Lower lobe of right lung (tissue), 2 donors: ENCODE data around the gene CITED4. TPM values are rescaled to one million over a fixed set of nuclear protein-coding genes. Genes with fewer than 3 reads are reported as not detected.
"Not testable (repeated sequence)": the region's sequence is repeated elsewhere in the genome, so short reads cannot be mapped to it uniquely, and the experiment has no call there.

ENCODE experiments used
- ATAC-seq, 2 donors: fragments of 200-7000 bp; cut with Tn5 transposase; one replicate each; pipeline ENCODE4 v1.9.1; 2020 to 2022; ENCODE audit warnings: mild to moderate bottlenecking in 2 of 2, moderate library complexity in 2 of 2
- DNase-seq: peaks from one replicate; pipeline ENCODE4 v3.0.0-alpha.2; 2020
- H3K27ac ChIP-seq: fragments of 200-600 bp; one replicate; pipeline ENCODE4 v1.8.0; 2022
- H3K27me3 ChIP-seq: fragments of 200-600 bp; one replicate; pipeline ENCODE4 v1.8.0; 2022; ENCODE audit warnings: low read depth
- H3K36me3 ChIP-seq: fragments of 200-600 bp; one replicate; pipeline ENCODE4 v1.8.0; 2022; ENCODE audit warnings: mild to moderate bottlenecking
- H3K4me1 ChIP-seq: fragments of 200-600 bp; one replicate; pipeline ENCODE4 v1.8.0; 2022
- H3K4me3 ChIP-seq: fragments of 200-600 bp; one replicate; pipeline ENCODE4 v1.8.0; 2022; ENCODE audit warnings: mild to moderate bottlenecking
- H3K9me3 ChIP-seq: fragments of 200-600 bp; one replicate; pipeline ENCODE4 v1.8.0; 2022
- intact Hi-C: fragments of 100-400 bp; cut with DNase I; formaldehyde crosslinking; loops from one replicate; pipeline ENCODE4 v1.11.0; 2022
- total RNA-seq: library from RNA; stranded (reverse); fragmentation: NEBNext Ultra II Directional; extraction: Animal tissue kit (Norgen Biotek cat#: 25700); gene quantifications from one replicate; pipeline ENCODE4 v1.2.1, GENCODE V29; 2021
- TF ChIP-seq, protein P1 (sequence below): fragments of 200-600 bp; IDR thresholded peaks from one replicate; pipeline ENCODE4 v1.8.0; 2022; ENCODE audit warnings: antibody characterized with exemption, mild to moderate bottlenecking
- donor health status: DM: no; HTN: yes; CAD: no; lungs with severe emphysema.

The CITED4 gene
- total RNA-seq, 1 donor from 2014 or later = 13.9 TPM

DNA sequence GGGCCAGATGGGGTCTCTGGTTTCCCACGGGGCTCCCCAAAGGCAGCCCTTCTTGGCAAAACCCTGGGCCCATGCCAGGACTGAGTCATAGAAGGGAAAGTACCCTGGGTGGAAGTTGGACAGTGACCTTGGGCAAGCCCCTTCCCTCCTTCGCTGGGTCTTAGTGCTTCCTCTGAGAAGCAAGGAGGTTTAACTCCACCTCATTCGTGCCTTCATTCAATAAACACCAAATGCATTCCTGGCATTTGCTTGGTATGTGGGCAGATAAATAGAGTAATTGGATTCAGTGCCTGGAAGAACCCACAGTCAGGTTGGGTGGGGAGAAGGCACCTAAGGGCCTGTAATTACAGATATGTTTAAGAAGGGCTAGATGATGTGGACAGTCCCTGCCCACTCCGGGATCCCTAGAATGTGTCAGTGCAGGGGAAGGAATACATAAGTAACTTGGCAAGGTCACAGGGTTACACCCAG lies 36.3 kb upstream of the CITED4 start:
- Histone ChIP-seq H3K9me3 (peaks cover 19% of the 10 kb centered on the region), H3K4me1 (peaks cover 17% of the 10 kb centered on the region), H3K27me3 (no peaks in the 10 kb centered on the region), H3K36me3 (no peaks in the 10 kb centered on the region), H3K4me3 (no peak overlapping the region), H3K27ac (no peak overlapping the region)
- ATAC-seq (peak; percentile 14 to 42), DNase-seq (no peak)
- TF ChIP-seq, protein P1, sequence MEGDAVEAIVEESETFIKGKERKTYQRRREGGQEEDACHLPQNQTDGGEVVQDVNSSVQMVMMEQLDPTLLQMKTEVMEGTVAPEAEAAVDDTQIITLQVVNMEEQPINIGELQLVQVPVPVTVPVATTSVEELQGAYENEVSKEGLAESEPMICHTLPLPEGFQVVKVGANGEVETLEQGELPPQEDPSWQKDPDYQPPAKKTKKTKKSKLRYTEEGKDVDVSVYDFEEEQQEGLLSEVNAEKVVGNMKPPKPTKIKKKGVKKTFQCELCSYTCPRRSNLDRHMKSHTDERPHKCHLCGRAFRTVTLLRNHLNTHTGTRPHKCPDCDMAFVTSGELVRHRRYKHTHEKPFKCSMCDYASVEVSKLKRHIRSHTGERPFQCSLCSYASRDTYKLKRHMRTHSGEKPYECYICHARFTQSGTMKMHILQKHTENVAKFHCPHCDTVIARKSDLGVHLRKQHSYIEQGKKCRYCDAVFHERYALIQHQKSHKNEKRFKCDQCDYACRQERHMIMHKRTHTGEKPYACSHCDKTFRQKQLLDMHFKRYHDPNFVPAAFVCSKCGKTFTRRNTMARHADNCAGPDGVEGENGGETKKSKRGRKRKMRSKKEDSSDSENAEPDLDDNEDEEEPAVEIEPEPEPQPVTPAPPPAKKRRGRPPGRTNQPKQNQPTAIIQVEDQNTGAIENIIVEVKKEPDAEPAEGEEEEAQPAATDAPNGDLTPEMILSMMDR = no peak
- intact Hi-C loops = no loop called here

DNA sequence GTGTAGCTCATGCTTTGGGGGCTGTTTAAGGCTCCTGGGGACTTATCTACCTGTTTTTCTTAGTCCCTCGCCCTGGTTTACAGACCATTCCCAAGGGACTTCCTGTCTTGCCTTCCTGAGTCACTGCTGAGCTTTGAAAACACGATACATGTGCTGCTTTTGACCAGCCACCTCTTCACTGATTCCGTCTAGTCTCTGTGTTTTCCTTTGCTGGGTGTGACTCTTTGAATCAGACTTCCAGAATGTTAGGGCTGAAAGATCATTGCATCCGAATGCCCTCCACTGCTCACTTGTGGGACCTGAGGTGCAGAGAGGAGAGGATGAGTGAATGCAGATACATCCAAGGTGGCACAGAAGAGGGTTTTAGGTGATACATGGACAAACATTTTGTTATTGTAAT lies 35.4 kb upstream of the CITED4 start:
- DNase-seq = no peak
- H3K4me3 ChIP-seq = no peak overlapping the region
- H3K27me3 ChIP-seq = no peaks in the 10 kb centered on the region
- peaks cover 17% of the 10 kb centered on the region for H3K4me1 ChIP-seq
- no peak overlapping the region for H3K27ac ChIP-seq
- TF ChIP-seq, protein P1 = no peak
- no peaks in the 10 kb centered on the region for H3K36me3 ChIP-seq
- H3K9me3 ChIP-seq = peaks cover 19% of the 10 kb centered on the region
- ATAC-seq = no peak
- intact Hi-C loops = no loop called here

DNA sequence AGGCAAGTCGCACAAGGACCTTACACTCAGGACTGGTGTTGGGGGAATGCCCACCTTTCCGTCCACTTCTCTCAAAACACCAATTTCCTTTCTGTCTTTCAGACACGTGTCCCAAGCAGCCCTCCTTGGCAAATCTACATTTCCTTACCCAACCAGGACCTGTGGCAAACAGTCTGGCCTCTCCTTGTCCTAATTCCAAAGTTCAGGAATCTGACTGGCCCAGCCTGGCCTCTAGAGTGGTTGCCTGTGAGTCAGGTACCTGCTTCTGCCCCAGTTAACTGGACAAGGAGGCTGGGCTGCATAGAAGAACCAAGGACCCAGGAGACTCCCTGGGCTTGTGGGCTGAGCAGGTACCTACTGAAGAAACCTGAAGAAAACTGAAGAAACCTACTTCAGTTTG lies 34.3 kb upstream of the CITED4 start:
- H3K4me1 ChIP-seq = peaks cover 17% of the 10 kb centered on the region
- TF ChIP-seq, protein P1 = no peak
- no peak overlapping the region for H3K4me3 ChIP-seq
- intact Hi-C loops = no loop called here
- H3K27ac ChIP-seq = no peak overlapping the region
- ATAC-seq (peak; percentile 29 to 54), DNase-seq (no peak)
- no peaks in the 10 kb centered on the region for H3K27me3 ChIP-seq
- peaks cover 19% of the 10 kb centered on the region for H3K9me3 ChIP-seq
- H3K36me3 ChIP-seq = no peaks in the 10 kb centered on the region

DNA sequence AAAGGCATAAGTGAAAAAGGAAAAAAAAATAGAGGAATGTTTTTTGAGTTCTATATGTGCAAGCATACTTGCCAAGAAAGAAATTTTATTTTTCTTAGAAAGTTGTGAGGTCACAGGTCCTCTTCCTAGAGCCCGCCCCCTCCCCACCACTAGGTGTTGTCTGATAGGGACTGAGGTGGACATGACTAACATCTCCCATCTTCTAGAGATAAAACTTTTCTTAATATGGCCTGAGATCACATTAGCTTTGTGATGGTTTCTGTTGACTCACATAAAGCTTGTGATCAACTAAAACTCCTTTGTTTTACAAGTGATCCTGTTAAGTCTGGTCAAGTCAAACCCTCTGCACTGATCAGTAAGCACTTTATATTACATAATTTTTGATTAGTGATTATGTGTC lies 33.4 kb upstream of the CITED4 start:
- Histone ChIP-seq H3K36me3 (no peaks in the 10 kb centered on the region), H3K27me3 (no peaks in the 10 kb centered on the region), H3K4me3 (no peak overlapping the region), H3K4me1 (peaks cover 17% of the 10 kb centered on the region), H3K9me3 (peaks cover 19% of the 10 kb centered on the region), H3K27ac (no peak overlapping the region)
- ATAC-seq (no peak), DNase-seq (no peak)
- intact Hi-C loops = no loop called here
- TF ChIP-seq, protein P1 = no peak

DNA sequence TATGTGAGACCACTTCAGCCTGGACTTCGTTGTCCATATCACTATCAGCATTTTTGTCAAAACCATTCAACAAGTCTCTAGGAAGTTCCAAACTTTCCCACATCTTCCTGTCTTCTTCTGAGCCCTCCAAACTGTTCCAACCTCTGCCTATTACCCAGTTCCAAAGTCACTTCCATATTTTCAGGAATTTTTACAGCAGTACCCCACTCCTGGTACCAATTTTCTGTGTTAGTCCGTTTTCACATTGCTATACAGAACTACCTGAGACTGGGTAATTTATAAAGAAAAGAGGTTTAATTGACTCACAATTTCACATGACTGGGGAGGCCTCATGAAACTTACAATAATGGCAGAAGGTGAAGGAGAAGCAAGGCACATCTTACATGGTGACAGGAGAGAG lies 32.7 kb upstream of the CITED4 start:
- ATAC-seq, H3K27me3 ChIP-seq, DNase-seq, H3K36me3 ChIP-seq, H3K4me3 ChIP-seq, H3K27ac ChIP-seq, intact Hi-C loops: not testable (repeated sequence)
- Histone ChIP-seq H3K4me1 (peaks cover 17% of the 10 kb centered on the region), H3K9me3 (peaks cover 19% of the 10 kb centered on the region)

DNA sequence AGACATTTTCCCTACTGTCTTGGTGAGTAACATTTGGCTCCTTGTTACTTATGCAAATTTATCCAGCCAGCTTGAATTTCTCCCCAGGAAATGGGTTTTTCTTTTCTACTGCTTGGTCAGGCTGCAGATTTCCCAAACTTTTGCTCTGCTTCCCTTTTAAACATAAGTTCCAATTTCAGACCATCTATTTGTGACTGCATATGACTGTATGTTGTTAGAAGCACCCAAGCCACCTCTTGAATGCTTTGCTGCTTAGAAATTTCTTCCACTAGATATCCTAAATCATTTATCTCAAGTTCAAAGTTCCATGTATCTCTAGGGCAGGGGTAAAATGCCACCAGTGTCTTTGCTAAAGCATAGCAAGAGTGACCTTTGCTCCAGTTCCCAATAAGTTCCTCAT lies 32.3 kb upstream of the CITED4 start:
- DNase-seq (no peak), ATAC-seq (no peak)
- Histone ChIP-seq H3K9me3 (peaks cover 19% of the 10 kb centered on the region), H3K27me3 (no peaks in the 10 kb centered on the region), H3K4me3 (no peak overlapping the region), H3K27ac (no peak overlapping the region), H3K36me3 (no peaks in the 10 kb centered on the region), H3K4me1 (peaks cover 15% of the 10 kb centered on the region)
- intact Hi-C loops = no loop called here
- TF ChIP-seq, protein P1 = no peak
